ENCODE measurements around the gene BRIP1. TPM values are rescaled to one million over a fixed set of nuclear protein-coding genes. Genes with fewer than 3 reads are reported as not detected.

Gene BRIP1
- total RNA-seq, 4 donors from 2014 or later, result 0.13 to 0.42 (median 0.31) TPM

GRCh38 chr17:61880589-61881102, 17.3 kb upstream of the BRIP1 start:
- intact Hi-C loops (cut with DNase I), result no loop called here
- H3K9me3 ChIP-seq, result no peaks in the 10 kb centered on the region
- DNase-seq (ENCODE audit: extremely low spot score), result no peak
- H3K4me3 ChIP-seq, result no peak overlapping the region
- 97% methylated on average over 4 of the region's 4 CpGs for WGBS
- H3K27ac ChIP-seq (replicated peaks in 1 of 4), result no peak overlapping the region
- H3K4me1 ChIP-seq, result no peaks in the 10 kb centered on the region
- H3K27me3 ChIP-seq, result no peaks in the 10 kb centered on the region
- TF ChIP-seq, protein P1, sequence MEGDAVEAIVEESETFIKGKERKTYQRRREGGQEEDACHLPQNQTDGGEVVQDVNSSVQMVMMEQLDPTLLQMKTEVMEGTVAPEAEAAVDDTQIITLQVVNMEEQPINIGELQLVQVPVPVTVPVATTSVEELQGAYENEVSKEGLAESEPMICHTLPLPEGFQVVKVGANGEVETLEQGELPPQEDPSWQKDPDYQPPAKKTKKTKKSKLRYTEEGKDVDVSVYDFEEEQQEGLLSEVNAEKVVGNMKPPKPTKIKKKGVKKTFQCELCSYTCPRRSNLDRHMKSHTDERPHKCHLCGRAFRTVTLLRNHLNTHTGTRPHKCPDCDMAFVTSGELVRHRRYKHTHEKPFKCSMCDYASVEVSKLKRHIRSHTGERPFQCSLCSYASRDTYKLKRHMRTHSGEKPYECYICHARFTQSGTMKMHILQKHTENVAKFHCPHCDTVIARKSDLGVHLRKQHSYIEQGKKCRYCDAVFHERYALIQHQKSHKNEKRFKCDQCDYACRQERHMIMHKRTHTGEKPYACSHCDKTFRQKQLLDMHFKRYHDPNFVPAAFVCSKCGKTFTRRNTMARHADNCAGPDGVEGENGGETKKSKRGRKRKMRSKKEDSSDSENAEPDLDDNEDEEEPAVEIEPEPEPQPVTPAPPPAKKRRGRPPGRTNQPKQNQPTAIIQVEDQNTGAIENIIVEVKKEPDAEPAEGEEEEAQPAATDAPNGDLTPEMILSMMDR (IDR thresholded peaks at IDR 0.05), result no peak
- TF ChIP-seq EP300 (IDR thresholded peaks at IDR 0.05) (no peak), POLR2A (IDR thresholded peaks at IDR 0.05; ENCODE audit: low read depth) (no peak), POLR2AphosphoS5 (IDR thresholded peaks at IDR 0.05) (no peak)
- H3K36me3 ChIP-seq, result peaks cover 11 to 95% (median 70%) of the 10 kb centered on the region in 4 donors

GRCh38 chr17:61878984-61879612, 15.8 kb upstream of the BRIP1 start:
- Histone ChIP-seq H3K36me3 (peaks cover 12 to 92% (median 66%) of the 10 kb centered on the region in 4 donors), H3K4me3 (no peak overlapping the region), H3K27ac (replicated peaks in 1 of 4) (no peak overlapping the region), H3K9me3 (no peaks in the 10 kb centered on the region), H3K4me1 (no peaks in the 10 kb centered on the region), H3K27me3 (no peaks in the 10 kb centered on the region)
- intact Hi-C loops (cut with DNase I), result no loop called here
- 98% methylated on average over 3 of the region's 3 CpGs for WGBS
- TF ChIP-seq, protein P1 (IDR thresholded peaks at IDR 0.05), result no peak
- TF ChIP-seq POLR2AphosphoS5 (IDR thresholded peaks at IDR 0.05), result no peak
- TF ChIP-seq POLR2A (IDR thresholded peaks at IDR 0.05; ENCODE audit: low read depth), result no peak
- TF ChIP-seq EP300 (IDR thresholded peaks at IDR 0.05), result no peak
- DNase-seq (ENCODE audit: extremely low spot score), result no peak

GRCh38 chr17:61878520-61878919, 15.2 kb upstream of the BRIP1 start:
- Histone ChIP-seq H3K36me3 (peaks cover 12 to 94% (median 63%) of the 10 kb centered on the region in 4 donors), H3K27ac (replicated peaks in 1 of 4) (no peak overlapping the region), H3K9me3 (no peaks in the 10 kb centered on the region), H3K4me3 (no peak overlapping the region), H3K4me1 (no peaks in the 10 kb centered on the region), H3K27me3 (no peaks in the 10 kb centered on the region)
- DNase-seq (ENCODE audit: extremely low spot score), result no peak
- TF ChIP-seq POLR2AphosphoS5 (IDR thresholded peaks at IDR 0.05) (no peak), EP300 (IDR thresholded peaks at IDR 0.05) (no peak), POLR2A (IDR thresholded peaks at IDR 0.05; ENCODE audit: low read depth) (no peak)
- TF ChIP-seq, protein P1 (IDR thresholded peaks at IDR 0.05), result no peak
- 95% methylated on average over 2 of the region's 2 CpGs for WGBS
- intact Hi-C loops (cut with DNase I), result no loop called here

- 87% methylated on average over 2 of the region's 2 CpGs for WGBS
- no peaks in the 10 kb centered on the region for H3K9me3 ChIP-seq
- no peaks in the 10 kb centered on the region for H3K27me3 ChIP-seq
- no peaks in the 10 kb centered on the region for H3K4me1 ChIP-seq
- no peak for DNase-seq (ENCODE audit: extremely low spot score)
- intact Hi-C loops (cut with DNase I), result no loop called here
- no peak overlapping the region for H3K27ac ChIP-seq (replicated peaks in 1 of 4)
- TF ChIP-seq, protein P1 (IDR thresholded peaks at IDR 0.05), result no peak
- no peak for TF ChIP-seq EP300 (IDR thresholded peaks at IDR 0.05)
- no peak for TF ChIP-seq POLR2AphosphoS5 (IDR thresholded peaks at IDR 0.05)
- TF ChIP-seq POLR2A (IDR thresholded peaks at IDR 0.05; ENCODE audit: low read depth), result no peak
- peaks cover 9 to 90% (median 58%) of the 10 kb centered on the region in 4 donors for H3K36me3 ChIP-seq
- H3K4me3 ChIP-seq, result no peak overlapping the region
Observed at GRCh38 chr17:61877837-61878236, 14.5 kb upstream of the BRIP1 start.
